CD4-positive, alpha-beta T cell treated with Interleukin-17A for 4 hours (primary cell): ENCODE results near the gene C5orf63.
"Not testable (repeated sequence)": the region's sequence is repeated elsewhere in the genome, so short reads cannot be mapped to it uniquely, and the experiment has no call there.

Experiments used
- DNase-seq: peaks from one replicate; pipeline ENCODE4 v3.0.0-alpha.2; 2020; ENCODE audit warnings: mixed read lengths

C5orf63 gene

DNA sequence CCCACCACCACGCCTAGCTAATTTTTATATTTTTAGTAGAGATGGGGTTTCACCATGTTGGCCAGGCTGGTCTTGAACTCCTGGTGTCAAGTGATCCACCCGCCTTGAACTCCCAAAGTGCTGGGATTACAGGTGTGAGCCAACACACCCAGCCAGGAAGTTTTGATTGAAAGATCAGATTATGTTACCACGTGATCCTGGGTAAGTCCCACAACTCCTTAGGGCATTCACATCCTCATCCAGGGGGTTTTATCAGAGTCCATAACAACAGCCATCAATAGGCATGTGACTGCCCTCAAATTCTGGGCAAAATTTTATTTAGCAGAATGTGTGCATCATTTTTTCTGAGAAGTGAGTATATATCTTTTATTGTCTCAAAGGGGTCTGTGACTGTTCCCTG lies 68.0 kb downstream of the C5orf63 start:
- DNase-seq, result not testable (repeated sequence)

DNA sequence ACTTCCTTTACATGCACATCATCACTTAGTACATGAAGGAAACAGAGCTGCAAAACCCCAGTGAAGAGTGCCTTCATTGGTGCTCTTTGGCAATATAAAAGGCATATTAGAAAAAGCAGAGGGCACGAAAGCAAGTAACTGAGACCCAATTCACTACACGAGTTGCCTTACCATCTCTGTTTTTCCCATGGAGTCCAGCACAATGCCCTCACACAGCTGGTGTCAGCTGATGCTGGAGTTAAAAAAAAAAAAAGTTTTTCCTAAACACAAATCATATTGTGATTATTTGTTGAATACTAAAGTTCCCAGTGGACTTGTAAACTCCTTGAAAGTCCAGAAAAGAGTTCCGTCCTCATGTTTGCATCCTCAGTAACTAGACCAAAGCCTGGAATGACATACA lies 68.6 kb downstream of the C5orf63 start:
- no peak for DNase-seq

DNA sequence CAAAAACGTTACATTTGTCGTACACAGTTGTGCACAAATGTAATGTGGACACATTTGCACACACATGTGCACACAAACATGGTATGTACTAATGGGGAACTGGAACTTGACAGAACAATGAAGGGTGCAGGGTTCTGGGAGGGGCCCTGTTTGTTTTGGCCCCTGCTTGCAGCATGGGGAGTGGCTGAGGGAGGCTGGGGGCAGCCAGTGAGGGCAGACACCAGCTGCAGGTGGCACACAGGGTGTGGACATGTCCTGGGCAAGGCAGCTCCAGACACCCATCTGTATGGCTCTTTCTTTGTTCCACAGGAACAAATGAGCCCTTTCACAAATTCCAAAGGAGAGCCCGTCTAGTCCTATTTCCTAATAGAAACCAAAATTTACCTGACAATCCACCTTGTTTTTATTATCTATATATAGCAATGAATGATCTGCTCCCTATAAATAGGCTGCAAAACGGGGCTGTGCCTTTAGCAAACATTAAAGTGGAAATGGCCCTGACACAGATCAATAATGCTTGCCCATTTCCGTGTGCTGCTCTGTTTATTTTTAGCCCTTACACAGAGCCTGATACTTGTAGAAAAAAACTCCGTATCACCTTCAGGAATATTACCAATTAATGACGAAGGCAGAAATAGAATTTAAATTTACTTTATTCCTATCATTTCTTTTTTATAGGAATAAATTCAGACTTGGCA lies 69.4 kb downstream of the C5orf63 start:
- DNase-seq, result no peak

DNA sequence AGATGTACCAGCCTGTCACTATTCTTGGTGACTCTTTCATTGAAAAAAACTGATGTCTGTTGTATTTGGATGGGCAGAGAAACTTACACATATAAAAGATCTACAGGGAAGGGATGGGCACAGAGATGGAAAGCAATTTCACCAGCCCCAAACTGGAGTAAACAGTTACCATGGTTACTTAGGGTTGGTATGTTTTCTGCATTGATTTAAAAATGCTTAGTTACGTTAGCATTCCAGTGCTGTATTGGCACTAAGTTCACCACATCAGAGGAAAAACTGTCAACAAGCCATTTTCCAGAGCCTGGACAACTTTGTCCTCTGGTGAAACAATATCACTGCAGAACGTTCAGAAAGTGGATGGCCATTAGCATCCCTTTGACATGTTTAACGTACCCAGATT lies 70.9 kb downstream of the C5orf63 start:
- DNase-seq, result no peak

DNA sequence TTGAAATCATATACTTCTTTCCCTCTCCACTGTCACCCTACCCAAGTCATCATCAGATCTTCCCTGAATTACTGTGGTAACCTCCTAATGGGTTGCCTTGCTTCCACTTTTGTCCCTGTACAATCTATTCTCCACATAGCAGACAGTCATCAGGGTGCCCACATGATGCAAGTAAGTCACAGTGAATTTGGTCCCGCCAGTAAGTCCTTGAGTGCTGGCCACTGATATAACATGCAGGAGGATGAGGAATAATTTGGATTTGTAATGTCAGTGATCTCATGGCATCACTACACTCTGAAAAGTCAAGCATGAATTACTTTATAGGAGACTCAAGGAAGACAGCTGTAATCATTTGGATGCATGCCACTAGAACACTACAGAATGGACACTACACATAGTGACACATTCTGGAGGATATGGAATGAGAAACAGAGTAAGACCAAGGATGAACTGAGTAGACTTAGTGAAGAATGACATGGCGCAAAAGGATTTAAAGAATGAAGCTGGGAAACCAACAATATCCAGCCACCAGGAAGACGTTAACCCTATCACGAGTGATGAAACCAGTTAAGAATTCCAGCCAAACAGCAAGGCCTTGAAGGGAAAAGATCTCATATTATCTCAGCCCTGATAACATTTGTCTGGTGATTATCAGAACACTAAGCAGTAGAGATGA lies 71.5 kb downstream of the C5orf63 start:
- DNase-seq, result no peak
